Mesothelial cell of epicardium (in vitro differentiated cells): ENCODE measurements around the gene TSPAN32. TPM values are rescaled to one million over a fixed set of nuclear protein-coding genes. Genes with fewer than 3 reads are reported as not detected.

ENCODE experiments used
- DNase-seq, 2 experiments: peaks; one replicate each; pipeline ENCODE4 v3.0.0; 2021; ENCODE audit warnings: low spot score in 2 of 2; ENCODE audit not compliant: unreplicated experiment in 2 of 2
- H3K27ac Mint-ChIP-seq: 2 replicates; pipeline ENCODE4 v1.8.0; 2021; ENCODE audit warnings: mixed read lengths
- H3K27me3 Mint-ChIP-seq: 2 replicates; pipeline ENCODE4 v1.8.0; 2021; ENCODE audit warnings: low read depth, mixed read lengths
- H3K36me3 Mint-ChIP-seq: 2 replicates; pipeline ENCODE4 v1.8.0; 2021; ENCODE audit warnings: mixed read lengths
- H3K4me1 Mint-ChIP-seq: 2 replicates; pipeline ENCODE4 v1.8.0; 2021; ENCODE audit warnings: mixed read lengths
- H3K4me3 Mint-ChIP-seq: 2 replicates; pipeline ENCODE4 v1.8.0; 2021; ENCODE audit warnings: mild to moderate bottlenecking, moderate library complexity, mixed read lengths
- H3K9me3 Mint-ChIP-seq: 2 replicates; pipeline ENCODE4 v1.8.0; 2021; ENCODE audit warnings: mixed read lengths
- total RNA-seq: library from RNA; stranded (reverse); gene quantifications from 3 replicates; pipeline ENCODE4 v1.2.1, GENCODE V29; 2021
- TF ChIP-seq, protein P1 (sequence below): fragments of 200-600 bp; sonication (generic); IDR thresholded peaks from one replicate; pipeline ENCODE4 v1.5.0; 2021; ENCODE audit warnings: antibody characterized with exemption; ENCODE audit not compliant: unreplicated experiment

TSPAN32 gene
- total RNA-seq, 1 donor from 2014 or later, result 0.94 TPM

DNA sequence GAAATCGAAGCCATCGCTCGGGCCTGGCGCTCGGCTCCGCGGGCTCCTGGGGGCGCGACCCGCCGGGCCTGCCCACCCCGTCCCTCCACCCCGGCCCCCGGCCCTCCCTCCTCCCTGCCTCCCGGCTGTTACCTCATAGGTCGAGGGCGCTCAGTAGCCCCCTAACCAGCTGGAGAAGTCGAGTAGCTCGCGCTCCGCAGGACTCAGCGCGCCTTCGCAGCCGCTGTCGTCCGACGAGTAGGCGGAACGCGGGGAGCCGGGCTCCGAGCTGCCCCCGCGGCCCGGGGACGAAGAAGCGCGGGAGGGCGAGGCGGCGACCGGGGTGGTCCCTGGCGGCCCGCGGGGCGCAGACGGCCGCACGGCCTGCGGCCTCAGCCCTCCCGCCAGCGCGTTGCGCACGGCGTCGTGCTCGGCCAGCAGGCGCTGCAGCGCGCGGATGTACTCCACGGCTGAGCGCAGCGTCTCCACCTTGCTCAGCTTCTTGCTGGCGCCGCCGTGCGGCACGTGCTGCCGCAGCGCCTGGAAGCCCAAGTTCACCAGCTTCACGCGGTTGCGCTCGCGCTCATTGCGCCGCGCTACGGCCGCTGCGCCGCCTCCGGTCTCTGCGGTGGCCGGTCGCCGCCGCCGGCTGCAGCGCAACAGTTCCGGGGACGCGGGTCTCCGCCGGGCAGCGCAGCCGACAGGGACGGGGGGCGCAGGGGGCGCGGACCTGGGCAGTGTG lies 32.1 kb upstream of the TSPAN32 start:
- DNase-seq, result peak in 1 of 2 experiments; percentile 62
- peaks cover 85% of the 10 kb centered on the region for H3K27me3 Mint-ChIP-seq
- no peak overlapping the region for H3K27ac Mint-ChIP-seq
- H3K4me3 Mint-ChIP-seq, result no peak overlapping the region
- TF ChIP-seq, protein P1, sequence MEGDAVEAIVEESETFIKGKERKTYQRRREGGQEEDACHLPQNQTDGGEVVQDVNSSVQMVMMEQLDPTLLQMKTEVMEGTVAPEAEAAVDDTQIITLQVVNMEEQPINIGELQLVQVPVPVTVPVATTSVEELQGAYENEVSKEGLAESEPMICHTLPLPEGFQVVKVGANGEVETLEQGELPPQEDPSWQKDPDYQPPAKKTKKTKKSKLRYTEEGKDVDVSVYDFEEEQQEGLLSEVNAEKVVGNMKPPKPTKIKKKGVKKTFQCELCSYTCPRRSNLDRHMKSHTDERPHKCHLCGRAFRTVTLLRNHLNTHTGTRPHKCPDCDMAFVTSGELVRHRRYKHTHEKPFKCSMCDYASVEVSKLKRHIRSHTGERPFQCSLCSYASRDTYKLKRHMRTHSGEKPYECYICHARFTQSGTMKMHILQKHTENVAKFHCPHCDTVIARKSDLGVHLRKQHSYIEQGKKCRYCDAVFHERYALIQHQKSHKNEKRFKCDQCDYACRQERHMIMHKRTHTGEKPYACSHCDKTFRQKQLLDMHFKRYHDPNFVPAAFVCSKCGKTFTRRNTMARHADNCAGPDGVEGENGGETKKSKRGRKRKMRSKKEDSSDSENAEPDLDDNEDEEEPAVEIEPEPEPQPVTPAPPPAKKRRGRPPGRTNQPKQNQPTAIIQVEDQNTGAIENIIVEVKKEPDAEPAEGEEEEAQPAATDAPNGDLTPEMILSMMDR, result no peak
- no peaks in the 10 kb centered on the region for H3K9me3 Mint-ChIP-seq
- H3K4me1 Mint-ChIP-seq, result peaks cover 8% of the 10 kb centered on the region
- no peaks in the 10 kb centered on the region for H3K36me3 Mint-ChIP-seq

DNA sequence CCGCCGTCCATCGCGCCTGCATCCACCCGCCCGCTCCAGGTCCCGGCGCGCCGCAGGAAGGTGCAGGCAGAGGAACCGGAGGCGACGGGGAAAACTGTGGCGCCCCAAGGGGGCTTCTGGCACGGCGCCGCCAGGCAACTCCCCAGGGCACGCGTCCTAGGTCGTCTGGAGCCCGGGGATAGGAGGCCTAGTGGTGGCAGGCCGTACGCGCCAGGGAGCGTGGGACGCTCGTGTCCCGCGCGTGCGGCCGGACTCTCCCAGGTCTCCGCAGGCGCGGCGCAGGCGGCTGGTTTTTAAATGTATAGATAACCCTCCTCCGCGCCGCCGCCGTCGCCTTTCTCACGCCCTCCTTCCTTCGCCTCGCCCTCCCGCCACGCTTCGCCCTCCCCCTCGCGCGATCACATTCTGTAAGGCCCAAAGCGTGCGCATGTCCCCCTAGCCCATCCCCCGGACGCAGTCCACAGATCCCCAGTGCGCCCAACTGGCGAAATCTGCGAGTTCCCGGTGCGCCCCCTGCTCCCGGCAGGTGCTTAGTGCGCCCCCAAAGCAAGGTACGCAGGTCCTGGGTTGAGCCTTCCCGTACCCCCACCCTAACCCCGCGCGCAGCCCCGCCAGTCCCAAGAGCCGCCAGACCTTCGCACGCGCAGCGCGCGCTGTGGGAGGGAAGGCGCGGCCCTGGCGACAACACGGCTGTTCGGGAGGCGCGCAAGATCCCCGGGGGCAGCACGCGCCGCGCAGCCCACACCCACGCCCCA lies 31.3 kb upstream of the TSPAN32 start, which contains the start of gene ASCL2:
Gene ASCL2, minus strand, starts transcription at position 267 of the 755 bp plus-strand sequence. Its CDS starts 256 bp downstream, at position 11.
- peak within 1 kb of the TSS; percentile 57 for H3K4me3 Mint-ChIP-seq
- H3K27ac Mint-ChIP-seq, result no peak within 1 kb of the TSS
- peaks cover 86% of the 10 kb centered on the region for H3K27me3 Mint-ChIP-seq
- no peaks in the 10 kb centered on the region for H3K9me3 Mint-ChIP-seq
- H3K4me1 Mint-ChIP-seq, result peaks cover 8% of the 10 kb centered on the region
- peak in 1 of 2 experiments; percentile 38 for DNase-seq
- H3K36me3 Mint-ChIP-seq, result no peaks in the 10 kb centered on the region
- TF ChIP-seq, protein P1, result no peak

DNA sequence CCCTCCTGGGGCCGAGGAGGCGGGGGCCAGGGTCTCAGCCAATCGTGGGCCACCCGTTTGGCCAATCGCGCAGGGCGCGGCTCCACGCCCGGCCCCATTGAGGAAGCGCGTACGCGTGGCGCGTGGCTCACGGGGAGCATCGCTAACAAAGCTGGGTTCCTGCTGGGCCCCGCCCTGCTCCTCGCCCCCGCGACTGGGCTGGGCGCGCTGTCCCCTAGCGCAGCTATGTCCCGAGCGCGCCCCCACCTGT lies 30.8 kb upstream of the TSPAN32 start:
- H3K4me3 Mint-ChIP-seq, result no peak overlapping the region
- peaks cover 8% of the 10 kb centered on the region for H3K4me1 Mint-ChIP-seq
- TF ChIP-seq, protein P1, result no peak
- no peaks in the 10 kb centered on the region for H3K36me3 Mint-ChIP-seq
- H3K27ac Mint-ChIP-seq, result no peak overlapping the region
- H3K27me3 Mint-ChIP-seq, result peaks cover 83% of the 10 kb centered on the region
- no peak for DNase-seq
- H3K9me3 Mint-ChIP-seq, result no peaks in the 10 kb centered on the region

DNA sequence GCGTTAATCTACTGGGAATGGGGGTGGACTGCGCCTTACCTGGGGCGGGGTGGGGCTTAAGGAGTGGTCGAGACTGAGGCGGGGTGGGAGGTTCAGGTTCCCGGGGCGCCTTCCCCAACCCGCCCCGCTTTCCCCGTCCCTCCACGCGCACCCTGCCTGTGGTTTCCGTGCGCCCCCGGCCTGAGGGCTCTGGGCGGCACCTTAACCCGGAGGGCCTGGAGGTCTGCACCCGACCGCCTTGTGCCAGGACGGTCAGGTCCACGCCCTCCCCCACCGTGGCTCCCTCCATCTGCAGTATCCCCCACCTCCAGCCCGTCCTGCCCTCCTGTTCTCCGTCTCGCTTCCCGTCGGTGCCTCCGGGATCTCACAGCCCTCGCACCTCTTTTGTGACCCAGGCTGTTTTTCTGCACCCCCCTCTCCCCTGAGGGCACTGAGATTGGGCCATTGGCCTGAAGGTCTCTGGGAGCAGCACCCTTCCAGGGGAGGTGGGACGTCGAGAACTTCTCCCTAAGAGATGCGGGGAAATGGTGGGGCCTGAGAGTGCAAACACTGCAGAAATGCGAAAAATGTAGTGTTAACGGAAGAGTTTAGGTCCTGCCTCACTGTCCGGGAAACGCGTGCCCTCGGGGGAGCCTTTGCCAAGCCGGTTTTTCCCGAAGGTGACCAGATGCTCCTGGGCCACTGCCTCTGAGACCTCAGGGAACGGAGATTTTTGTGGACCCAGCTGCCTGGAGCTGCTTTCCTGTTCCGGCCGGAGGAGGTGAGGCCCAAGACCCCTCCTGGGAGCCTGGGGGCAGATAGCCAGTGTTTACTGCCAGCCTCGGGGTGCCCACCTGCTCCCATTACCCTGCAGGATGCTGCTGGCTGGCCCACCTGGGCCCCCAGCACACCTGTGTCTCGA lies 30.2 kb upstream of the TSPAN32 start:
- Mint-ChIP-seq H3K9me3 (no peaks in the 10 kb centered on the region), H3K4me1 (peaks cover 8% of the 10 kb centered on the region), H3K27ac (no peak overlapping the region), H3K36me3 (no peaks in the 10 kb centered on the region), H3K27me3 (peaks cover 82% of the 10 kb centered on the region), H3K4me3 (peak overlapping the region; percentile 17)
- TF ChIP-seq, protein P1, result no peak
- DNase-seq, result peak in 1 of 2 experiments; percentile 35

DNA sequence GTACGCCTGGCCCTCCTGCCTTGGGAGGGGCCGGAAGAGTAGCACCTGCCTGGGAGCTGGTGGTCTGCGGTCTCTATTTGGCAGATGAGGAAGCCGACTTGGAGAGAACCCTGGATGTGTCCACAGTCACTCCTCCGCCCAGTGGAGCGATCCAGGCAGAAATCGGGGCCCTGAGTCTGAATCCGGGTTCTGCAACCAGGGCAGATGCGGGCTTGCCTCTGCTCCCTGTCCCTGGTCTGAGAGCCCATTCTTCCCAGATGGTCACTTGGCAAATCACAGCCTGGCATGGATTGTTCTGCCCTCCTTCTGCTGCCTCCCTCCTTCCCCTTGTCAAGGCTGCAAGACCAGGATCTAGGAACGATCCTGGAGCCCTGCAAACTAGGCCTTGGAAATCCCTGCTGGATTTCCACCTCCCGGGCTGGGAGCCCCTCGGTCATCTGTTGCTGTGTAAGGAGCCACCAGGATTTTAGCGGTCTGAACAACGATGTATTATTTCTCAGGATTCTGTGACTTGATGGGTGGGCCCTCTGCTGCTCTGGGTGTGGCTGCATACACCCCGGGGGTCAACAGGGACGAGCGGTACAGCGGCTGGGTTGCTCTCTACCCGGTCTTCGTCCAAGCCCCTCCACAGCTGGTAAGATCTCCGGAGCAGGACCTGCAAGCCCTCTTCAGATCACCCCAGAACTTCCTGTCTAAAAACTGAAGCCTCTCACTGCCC lies 29.4 kb upstream of the TSPAN32 start:
- H3K27ac Mint-ChIP-seq, result no peak overlapping the region
- H3K9me3 Mint-ChIP-seq, result no peaks in the 10 kb centered on the region
- TF ChIP-seq, protein P1, result no peak
- peaks cover 12% of the 10 kb centered on the region for H3K4me1 Mint-ChIP-seq
- peak in 1 of 2 experiments; percentile 34 for DNase-seq
- H3K36me3 Mint-ChIP-seq, result no peaks in the 10 kb centered on the region
- H3K27me3 Mint-ChIP-seq, result peaks cover 77% of the 10 kb centered on the region
- H3K4me3 Mint-ChIP-seq, result no peak overlapping the region
